ENCODE measurements around the gene LHFPL2. TPM values are rescaled to one million over a fixed set of nuclear protein-coding genes. Genes with fewer than 3 reads are reported as not detected.

The LHFPL2 gene
- total RNA-seq, 2 experiments from 2014 or later: 0.19 to 0.25 TPM

GRCh38 chr5:78534148-78534904, 114.2 kb downstream of the LHFPL2 start:
- no peaks in the 10 kb centered on the region for H3K36me3 ChIP-seq (ENCODE audit: insufficient read depth, low read length)
- ChIA-PET POLR2A (no interaction called here), CTCF (no interaction called here)
- H3K27ac ChIP-seq (ENCODE audit: low read depth in 1 of 2, low read length in 2 of 2): no peak overlapping the region
- no peaks in the 10 kb centered on the region for H3K27me3 ChIP-seq (ENCODE audit: control insufficient read depth in 1 of 2, insufficient read depth in 2 of 2, low read length in 2 of 2)
- ATAC-seq (ENCODE audit: poor library complexity): no peak
- Mint-ChIP-seq H3K4me3 (no peak overlapping the region), H3K36me3 (ENCODE audit: low read depth) (no peaks in the 10 kb centered on the region), H3K27ac (no peak overlapping the region), H3K27me3 (no peaks in the 10 kb centered on the region), H3K9me3 (no peaks in the 10 kb centered on the region), H3K4me1 (ENCODE audit: low read depth) (no peaks in the 10 kb centered on the region)
- no peak overlapping the region for H3K4me3 ChIP-seq (ENCODE audit: low read length)
- no peaks in the 10 kb centered on the region for H3K9me3 ChIP-seq (ENCODE audit: control insufficient read depth in 1 of 2, insufficient read depth in 1 of 2, low read length in 2 of 2)
- intact Hi-C loops (cut with DNase I, micrococcal nuclease): no loop called here
- no peaks in the 10 kb centered on the region for H3K4me1 ChIP-seq (ENCODE audit: insufficient read depth, low read length)
- no peak for TF ChIP-seq CTCF (IDR thresholded peaks at IDR 0.05)
- peak in 2 of 14 experiments; percentile 55 to 69 for DNase-seq

- DNase-seq: peak in 1 of 14 experiments; percentile 6
- POLR2A ChIA-PET: no interaction called here
- no peak for TF ChIP-seq CTCF (IDR thresholded peaks at IDR 0.05)
- Mint-ChIP-seq H3K27me3 (no peaks in the 10 kb centered on the region), H3K27ac (no peak overlapping the region), H3K9me3 (no peaks in the 10 kb centered on the region), H3K4me1 (ENCODE audit: low read depth) (no peaks in the 10 kb centered on the region), H3K36me3 (ENCODE audit: low read depth) (no peaks in the 10 kb centered on the region), H3K4me3 (no peak overlapping the region)
- Histone ChIP-seq H3K4me3 (ENCODE audit: low read length) (no peak overlapping the region), H3K9me3 (ENCODE audit: control insufficient read depth in 1 of 2, insufficient read depth in 1 of 2, low read length in 2 of 2) (no peaks in the 10 kb centered on the region), H3K4me1 (ENCODE audit: insufficient read depth, low read length) (no peaks in the 10 kb centered on the region), H3K36me3 (ENCODE audit: insufficient read depth, low read length) (no peaks in the 10 kb centered on the region), H3K27ac (ENCODE audit: low read depth in 1 of 2, low read length in 2 of 2) (no peak overlapping the region), H3K27me3 (ENCODE audit: control insufficient read depth in 1 of 2, insufficient read depth in 2 of 2, low read length in 2 of 2) (no peaks in the 10 kb centered on the region)
- intact Hi-C loops (cut with DNase I, micrococcal nuclease): no loop called here
- CTCF ChIA-PET: no interaction called here
- no peak for ATAC-seq (ENCODE audit: poor library complexity)
Observed at GRCh38 chr5:78533356-78533755, 115.2 kb downstream of the LHFPL2 start.

GRCh38 chr5:78530342-78531096, 118.1 kb downstream of the LHFPL2 start:
- ChIA-PET CTCF (no interaction called here), POLR2A (no interaction called here)
- no peaks in the 10 kb centered on the region for H3K9me3 ChIP-seq (ENCODE audit: control insufficient read depth in 1 of 2, insufficient read depth in 1 of 2, low read length in 2 of 2)
- Mint-ChIP-seq H3K27ac (no peak overlapping the region), H3K4me1 (ENCODE audit: low read depth) (no peaks in the 10 kb centered on the region), H3K36me3 (ENCODE audit: low read depth) (no peaks in the 10 kb centered on the region), H3K9me3 (no peaks in the 10 kb centered on the region), H3K27me3 (no peaks in the 10 kb centered on the region), H3K4me3 (no peak overlapping the region)
- no peaks in the 10 kb centered on the region for H3K36me3 ChIP-seq (ENCODE audit: insufficient read depth, low read length)
- no peak overlapping the region for H3K27ac ChIP-seq (ENCODE audit: low read depth in 1 of 2, low read length in 2 of 2)
- intact Hi-C loops (cut with DNase I, micrococcal nuclease): no loop called here
- H3K27me3 ChIP-seq (ENCODE audit: control insufficient read depth in 1 of 2, insufficient read depth in 2 of 2, low read length in 2 of 2): no peaks in the 10 kb centered on the region
- DNase-seq (peak in 2 of 14 experiments; percentile 45 to 60), ATAC-seq (ENCODE audit: poor library complexity) (no peak)
- no peaks in the 10 kb centered on the region for H3K4me1 ChIP-seq (ENCODE audit: insufficient read depth, low read length)
- H3K4me3 ChIP-seq (ENCODE audit: low read length): no peak overlapping the region
- no peak for TF ChIP-seq CTCF (IDR thresholded peaks at IDR 0.05)
